Measurements from ENCODE around the gene DHDH. TPM values are rescaled to one million over a fixed set of nuclear protein-coding genes. Genes with fewer than 3 reads are reported as not detected.
A peak's percentile ranks its signal among the peaks of the same experiment; 100 is the strongest.

DHDH gene
- total and polyA plus RNA-seq, 2 of the 13 experiments (the other 11 are each of a cell fraction or from before 2014, with no cell fraction given) = 0.13 to 0.91 TPM

DNA sequence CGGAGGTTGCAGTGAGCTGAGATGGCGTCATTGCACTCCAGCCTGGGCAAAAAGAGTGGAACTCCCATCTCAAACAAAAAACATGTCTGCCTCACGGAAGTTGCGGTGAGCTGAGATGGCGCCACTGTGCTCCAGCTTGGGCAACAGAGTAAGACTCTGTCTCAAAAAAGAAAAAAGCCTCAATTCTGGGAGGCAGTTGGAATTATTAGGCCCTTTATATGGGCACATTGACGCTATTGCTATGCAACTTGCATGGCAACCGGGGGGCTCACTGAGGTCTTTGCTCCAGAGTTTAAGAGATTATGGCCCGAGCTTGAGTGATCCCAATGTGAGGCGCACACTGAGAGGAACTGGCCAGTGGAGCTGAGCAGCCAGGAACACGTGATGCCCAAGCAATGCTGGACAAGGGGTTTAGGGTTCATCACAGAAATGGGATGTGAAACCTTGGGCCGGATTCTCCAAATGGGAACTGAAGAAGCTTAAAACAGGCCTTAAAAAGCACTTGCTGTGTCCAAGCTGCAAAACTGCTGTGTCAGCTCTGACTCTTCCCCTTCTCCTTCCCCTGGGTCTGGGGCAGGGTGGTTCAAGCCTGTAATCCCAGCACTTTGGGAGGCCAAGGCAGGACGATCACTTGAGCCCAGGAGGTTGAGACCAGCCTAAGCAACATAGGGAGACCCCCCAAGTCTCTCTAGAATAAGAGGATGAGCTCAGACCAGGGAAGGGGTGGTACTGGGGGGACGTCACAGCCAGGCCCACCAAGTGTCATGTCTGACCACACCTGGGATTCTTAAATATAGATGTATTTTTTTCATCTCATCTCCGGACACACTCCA lies 34.1 kb downstream of the DHDH start (continued):
- TF ChIP-seq ZBTB1 (CRISPR knock-in tag; IDR thresholded peaks at IDR 0.05; ENCODE audit: borderline replicate concordance) = no peak
- TF ChIP-seq, protein P1, sequence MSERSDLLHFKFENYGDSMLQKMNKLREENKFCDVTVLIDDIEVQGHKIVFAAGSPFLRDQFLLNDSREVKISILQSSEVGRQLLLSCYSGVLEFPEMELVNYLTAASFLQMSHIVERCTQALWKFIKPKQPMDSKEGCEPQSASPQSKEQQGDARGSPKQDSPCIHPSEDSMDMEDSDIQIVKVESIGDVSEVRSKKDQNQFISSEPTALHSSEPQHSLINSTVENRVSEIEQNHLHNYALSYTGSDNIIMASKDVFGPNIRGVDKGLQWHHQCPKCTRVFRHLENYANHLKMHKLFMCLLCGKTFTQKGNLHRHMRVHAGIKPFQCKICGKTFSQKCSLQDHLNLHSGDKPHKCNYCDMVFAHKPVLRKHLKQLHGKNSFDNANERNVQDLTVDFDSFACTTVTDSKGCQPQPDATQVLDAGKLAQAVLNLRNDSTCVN (CRISPR knock-in tag; IDR thresholded peaks at IDR 0.05; ENCODE audit: borderline replicate concordance) = no peak
- TF ChIP-seq HNRNPK (IDR thresholded peaks at IDR 0.05; ENCODE audit: low read depth, low read length, poor library complexity, severe bottlenecking) = no peak
- no peak for TF ChIP-seq REPIN1 (CRISPR knock-in tag; IDR thresholded peaks at IDR 0.05; ENCODE audit: borderline replicate concordance, low read depth)
- TF ChIP-seq ZNF333 (CRISPR knock-in tag; IDR thresholded peaks at IDR 0.05; ENCODE audit: borderline replicate concordance) = no peak
- TF ChIP-seq ZNF251 (CRISPR knock-in tag; IDR thresholded peaks at IDR 0.05) = 0 out of 2 replicates have a peak, but pooled peaks have one; percentile 22
- no peak for TF ChIP-seq ZNF724P (CRISPR knock-in tag; IDR thresholded peaks at IDR 0.05; ENCODE audit: borderline replicate concordance)
- TF ChIP-seq, protein P2, sequence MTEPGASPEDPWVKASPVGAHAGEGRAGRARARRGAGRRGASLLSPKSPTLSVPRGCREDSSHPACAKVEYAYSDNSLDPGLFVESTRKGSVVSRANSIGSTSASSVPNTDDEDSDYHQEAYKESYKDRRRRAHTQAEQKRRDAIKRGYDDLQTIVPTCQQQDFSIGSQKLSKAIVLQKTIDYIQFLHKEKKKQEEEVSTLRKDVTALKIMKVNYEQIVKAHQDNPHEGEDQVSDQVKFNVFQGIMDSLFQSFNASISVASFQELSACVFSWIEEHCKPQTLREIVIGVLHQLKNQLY (CRISPR knock-in tag; IDR thresholded peaks at IDR 0.05) = no peak
- no peak; the same call in 1 of the 2 replicates for TF ChIP-seq SOX13 (IDR thresholded peaks at IDR 0.05)
- no peak; a peak in 1 of 4 replicates for TF ChIP-seq SOX13 (CRISPR knock-in tag; conservative IDR thresholded peaks at IDR 0.05 in 1 of 2, IDR thresholded peaks at IDR 0.05 in 1 of 2)
- TF ChIP-seq FOXA1 (IDR thresholded peaks at IDR 0.05) = no peak
- no peak; the same call in 1 of the 2 replicates for TF ChIP-seq FOXA1 (CRISPR knock-in tag; IDR thresholded peaks at IDR 0.05)
- TF ChIP-seq ZNF746 (CRISPR knock-in tag; IDR thresholded peaks at IDR 0.05) = no peak; the same call in none of the 2 replicates
- no peak for TF ChIP-seq NFATC3 (CRISPR knock-in tag; IDR thresholded peaks at IDR 0.05)
- TF ChIP-seq, protein P3, sequence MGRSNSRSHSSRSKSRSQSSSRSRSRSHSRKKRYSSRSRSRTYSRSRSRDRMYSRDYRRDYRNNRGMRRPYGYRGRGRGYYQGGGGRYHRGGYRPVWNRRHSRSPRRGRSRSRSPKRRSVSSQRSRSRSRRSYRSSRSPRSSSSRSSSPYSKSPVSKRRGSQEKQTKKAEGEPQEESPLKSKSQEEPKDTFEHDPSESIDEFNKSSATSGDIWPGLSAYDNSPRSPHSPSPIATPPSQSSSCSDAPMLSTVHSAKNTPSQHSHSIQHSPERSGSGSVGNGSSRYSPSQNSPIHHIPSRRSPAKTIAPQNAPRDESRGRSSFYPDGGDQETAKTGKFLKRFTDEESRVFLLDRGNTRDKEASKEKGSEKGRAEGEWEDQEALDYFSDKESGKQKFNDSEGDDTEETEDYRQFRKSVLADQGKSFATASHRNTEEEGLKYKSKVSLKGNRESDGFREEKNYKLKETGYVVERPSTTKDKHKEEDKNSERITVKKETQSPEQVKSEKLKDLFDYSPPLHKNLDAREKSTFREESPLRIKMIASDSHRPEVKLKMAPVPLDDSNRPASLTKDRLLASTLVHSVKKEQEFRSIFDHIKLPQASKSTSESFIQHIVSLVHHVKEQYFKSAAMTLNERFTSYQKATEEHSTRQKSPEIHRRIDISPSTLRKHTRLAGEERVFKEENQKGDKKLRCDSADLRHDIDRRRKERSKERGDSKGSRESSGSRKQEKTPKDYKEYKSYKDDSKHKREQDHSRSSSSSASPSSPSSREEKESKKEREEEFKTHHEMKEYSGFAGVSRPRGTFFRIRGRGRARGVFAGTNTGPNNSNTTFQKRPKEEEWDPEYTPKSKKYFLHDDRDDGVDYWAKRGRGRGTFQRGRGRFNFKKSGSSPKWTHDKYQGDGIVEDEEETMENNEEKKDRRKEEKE (IDR thresholded peaks at IDR 0.05) = no peak
- TF ChIP-seq ARID2 (CRISPR knock-in tag; IDR thresholded peaks at IDR 0.05; ENCODE audit: borderline replicate concordance) = no peak; the same call in 1 of the 2 replicates
- TF ChIP-seq ZNF775 (CRISPR knock-in tag; IDR thresholded peaks at IDR 0.05; ENCODE audit: borderline replicate concordance) = no peak
- no peak for TF ChIP-seq XBP1 (CRISPR knock-in tag; IDR thresholded peaks at IDR 0.05)
- TF ChIP-seq HOXA9 (CRISPR knock-in tag; IDR thresholded peaks at IDR 0.05; ENCODE audit: borderline replicate concordance) = peak; percentile 56; the same call in 1 of the 2 replicates
- TF ChIP-seq ZNF296 (CRISPR knock-in tag; conservative IDR thresholded peaks at IDR 0.05) = no peak
- TF ChIP-seq TCF12 (IDR thresholded peaks at IDR 0.05) = no peak
- TF ChIP-seq TCF12 (CRISPR knock-in tag; IDR thresholded peaks at IDR 0.05) = 0 out of 2 replicates have a peak, but pooled peaks have one; percentile 60
- TF ChIP-seq ZNF264 (CRISPR knock-in tag; IDR thresholded peaks at IDR 0.05) = 0 out of 2 replicates have a peak, but pooled peaks have one; percentile 6
- TF ChIP-seq, protein P4, sequence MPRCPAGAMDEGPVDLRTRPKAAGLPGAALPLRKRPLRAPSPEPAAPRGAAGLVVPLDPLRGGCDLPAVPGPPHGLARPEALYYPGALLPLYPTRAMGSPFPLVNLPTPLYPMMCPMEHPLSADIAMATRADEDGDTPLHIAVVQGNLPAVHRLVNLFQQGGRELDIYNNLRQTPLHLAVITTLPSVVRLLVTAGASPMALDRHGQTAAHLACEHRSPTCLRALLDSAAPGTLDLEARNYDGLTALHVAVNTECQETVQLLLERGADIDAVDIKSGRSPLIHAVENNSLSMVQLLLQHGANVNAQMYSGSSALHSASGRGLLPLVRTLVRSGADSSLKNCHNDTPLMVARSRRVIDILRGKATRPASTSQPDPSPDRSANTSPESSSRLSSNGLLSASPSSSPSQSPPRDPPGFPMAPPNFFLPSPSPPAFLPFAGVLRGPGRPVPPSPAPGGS (CRISPR knock-in tag; IDR thresholded peaks at IDR 0.05) = 0 out of 2 replicates have a peak, but pooled peaks have one; percentile 20
